Tibial nerve (tissue), 3 donors: ENCODE data around the gene SMPD2.

ENCODE experiments used
- EP300 ChIP-seq, 2 donors: sonication (generic); formaldehyde crosslinking; IDR thresholded peaks; one replicate each; pipeline ENCODE4 v1.6.1; 2017; ENCODE audit warnings: antibody characterized with exemption in 2 of 2, mild to moderate bottlenecking in 1 of 2
- POLR2A ChIP-seq, 2 donors: fragments of 450-650 bp; IDR thresholded peaks; one replicate each; pipeline ENCODE4 v1.6.1; 2017; ENCODE audit warnings: antibody characterized with exemption in 2 of 2, mild to moderate bottlenecking in 2 of 2, moderate library complexity in 2 of 2

- TF ChIP-seq POLR2A (IDR thresholded peaks at IDR 0.05) (no peak), EP300 (IDR thresholded peaks at IDR 0.05) (no peak)
Measured at GRCh38 chr6:109449795-109450673, 9.5 kb downstream of the SMPD2 start.
